Measurements from ENCODE around the gene MOSPD3. TPM values are rescaled to one million over a fixed set of nuclear protein-coding genes. Genes with fewer than 3 reads are reported as not detected.

Gene MOSPD3
- total and polyA plus RNA-seq, 2 of the 13 experiments (the other 11 are each of a cell fraction or from before 2014, with no cell fraction given): 7.6 to 8.8 TPM

GRCh38 chr7:100641860-100642533 lies 29.7 kb downstream of the MOSPD3 start (continued):
- TF ChIP-seq ZNF503 (CRISPR knock-in tag; IDR thresholded peaks at IDR 0.05) (no peak), ZMAT3 (CRISPR knock-in tag; conservative IDR thresholded peaks at IDR 0.05) (peak; percentile 58; the same call in 1 of the 2 replicates), HMG20B (CRISPR knock-in tag; conservative IDR thresholded peaks at IDR 0.05) (no peak), ZBTB10 (CRISPR knock-in tag; IDR thresholded peaks at IDR 0.05; ENCODE audit: borderline replicate concordance) (no peak), MLLT10 (CRISPR knock-in tag; IDR thresholded peaks at IDR 0.05) (no peak), KAT7 (CRISPR knock-in tag; IDR thresholded peaks at IDR 0.05; ENCODE audit: borderline replicate concordance) (no peak), GPN1 (CRISPR knock-in tag; IDR thresholded peaks at IDR 0.05; ENCODE audit: borderline replicate concordance) (no peak), ZNF580 (CRISPR knock-in tag; IDR thresholded peaks at IDR 0.05; ENCODE audit: borderline replicate concordance, low read depth) (no peak), STAT5B (CRISPR knock-in tag; IDR thresholded peaks at IDR 0.05) (no peak), RFXANK (CRISPR knock-in tag; IDR thresholded peaks at IDR 0.05) (no peak), ZHX1 (CRISPR knock-in tag; IDR thresholded peaks at IDR 0.05; ENCODE audit: low read depth) (0 out of 2 replicates have a peak, but pooled peaks have one; percentile 27), CSRNP1 (CRISPR knock-in tag; IDR thresholded peaks at IDR 0.05) (no peak), ISX (CRISPR knock-in tag; conservative IDR thresholded peaks at IDR 0.05) (no peak), ZNF317 (CRISPR knock-in tag; IDR thresholded peaks at IDR 0.05) (no peak), ZBTB8A (CRISPR knock-in tag; IDR thresholded peaks at IDR 0.05; ENCODE audit: borderline replicate concordance, low read depth) (no peak), ZFP1 (CRISPR knock-in tag; IDR thresholded peaks at IDR 0.05) (no peak), CREB1 (IDR thresholded peaks at IDR 0.05) (no peak), CREB1 (CRISPR knock-in tag; IDR thresholded peaks at IDR 0.05) (no peak), ZNF282 (IDR thresholded peaks at IDR 0.05; ENCODE audit: partially characterized antibody) (no peak), IRF1 (CRISPR knock-in tag; IDR thresholded peaks at IDR 0.05; ENCODE audit: low read depth) (no peak)
